Left ventricle myocardium inferior (tissue), 1 donor: ENCODE data around the gene MAP6. TPM values are rescaled to one million over a fixed set of nuclear protein-coding genes. Genes with fewer than 3 reads are reported as not detected.
A peak's percentile ranks its signal among the peaks of the same experiment; 100 is the strongest.

Experiments used
- DNase-seq: peaks from one replicate; pipeline ENCODE4 v3.0.0-alpha.2; 2020
- H3K27ac ChIP-seq: fragments of 200-600 bp; replicated peaks from 2 replicates; pipeline ENCODE4 v1.8.0; 2021
- H3K27me3 ChIP-seq: fragments of 200-600 bp; 2 replicates; pipeline ENCODE4 v1.8.0; 2021; ENCODE audit warnings: low read depth
- H3K36me3 ChIP-seq: fragments of 200-600 bp; 2 replicates; pipeline ENCODE4 v1.8.0; 2021
- H3K4me1 ChIP-seq: fragments of 200-600 bp; 2 replicates; pipeline ENCODE4 v1.8.0; 2021
- H3K4me3 ChIP-seq: fragments of 200-600 bp; 2 replicates; pipeline ENCODE4 v1.8.0; 2021; ENCODE audit warnings: mild to moderate bottlenecking, moderate library complexity
- H3K9me3 ChIP-seq: fragments of 200-600 bp; replicated peaks from 2 replicates; pipeline ENCODE4 v1.8.0; 2021
- CTCF ChIP-seq: fragments of 200-600 bp; IDR thresholded peaks from 2 replicates; pipeline ENCODE4 v1.8.0; 2021; ENCODE audit warnings: antibody characterized with exemption, mild to moderate bottlenecking, borderline replicate concordance
- intact Hi-C: fragments of 100-400 bp; cut with micrococcal nuclease; formaldehyde crosslinking; loops from one replicate; pipeline ENCODE4 v1.11.0; 2022
- total RNA-seq: library from RNA; stranded (reverse); fragmentation: NEBNext Ultra II Directional; extraction: Animal tissue kit (Norgen Biotek cat#: 25700); gene quantifications from one replicate; pipeline ENCODE4 v1.2.1, GENCODE V29; 2021
- donor health status: DM: no; HTN: yes; CAD: no; lungs with severe emphysema.

The MAP6 gene
- total RNA-seq, 1 donor from 2014 or later = 5.7 TPM

GRCh38 chr11:75571625-75572024, 97.2 kb downstream of the MAP6 start:
- Histone ChIP-seq H3K4me3 (no peak overlapping the region), H3K4me1 (peaks cover 75% of the 10 kb centered on the region), H3K36me3 (peaks cover 79% of the 10 kb centered on the region), H3K27ac (peak overlapping the region; percentile 55), H3K9me3 (no peaks in the 10 kb centered on the region), H3K27me3 (no peaks in the 10 kb centered on the region)
- no peak for DNase-seq
- no peak for TF ChIP-seq CTCF
- intact Hi-C loops = no loop called here

GRCh38 chr11:75570559-75571139, 98.2 kb downstream of the MAP6 start:
- no peak overlapping the region for H3K4me3 ChIP-seq
- intact Hi-C loops = no loop called here
- H3K36me3 ChIP-seq = peaks cover 87% of the 10 kb centered on the region
- H3K4me1 ChIP-seq = peaks cover 78% of the 10 kb centered on the region
- H3K27ac ChIP-seq = peak overlapping the region; percentile 55
- H3K27me3 ChIP-seq = no peaks in the 10 kb centered on the region
- no peaks in the 10 kb centered on the region for H3K9me3 ChIP-seq
- DNase-seq = no peak
- no peak for TF ChIP-seq CTCF

GRCh38 chr11:75568616-75569219, 100.1 kb downstream of the MAP6 start:
- no peak overlapping the region for H3K4me3 ChIP-seq
- TF ChIP-seq CTCF = no peak
- no peak for DNase-seq
- intact Hi-C loops = no loop called here
- peaks cover 97% of the 10 kb centered on the region for H3K4me1 ChIP-seq
- no peaks in the 10 kb centered on the region for H3K27me3 ChIP-seq
- H3K27ac ChIP-seq = no peak overlapping the region
- H3K36me3 ChIP-seq = peaks cover 91% of the 10 kb centered on the region
- no peaks in the 10 kb centered on the region for H3K9me3 ChIP-seq

GRCh38 chr11:75567971-75568370, 100.9 kb downstream of the MAP6 start:
- intact Hi-C loops = no loop called here
- Histone ChIP-seq H3K9me3 (no peaks in the 10 kb centered on the region), H3K36me3 (peaks cover 86% of the 10 kb centered on the region), H3K27ac (peak overlapping the region; percentile 15), H3K27me3 (no peaks in the 10 kb centered on the region), H3K4me1 (peaks cover 100% of the 10 kb centered on the region), H3K4me3 (no peak overlapping the region)
- TF ChIP-seq CTCF = no peak
- DNase-seq = no peak

DNA sequence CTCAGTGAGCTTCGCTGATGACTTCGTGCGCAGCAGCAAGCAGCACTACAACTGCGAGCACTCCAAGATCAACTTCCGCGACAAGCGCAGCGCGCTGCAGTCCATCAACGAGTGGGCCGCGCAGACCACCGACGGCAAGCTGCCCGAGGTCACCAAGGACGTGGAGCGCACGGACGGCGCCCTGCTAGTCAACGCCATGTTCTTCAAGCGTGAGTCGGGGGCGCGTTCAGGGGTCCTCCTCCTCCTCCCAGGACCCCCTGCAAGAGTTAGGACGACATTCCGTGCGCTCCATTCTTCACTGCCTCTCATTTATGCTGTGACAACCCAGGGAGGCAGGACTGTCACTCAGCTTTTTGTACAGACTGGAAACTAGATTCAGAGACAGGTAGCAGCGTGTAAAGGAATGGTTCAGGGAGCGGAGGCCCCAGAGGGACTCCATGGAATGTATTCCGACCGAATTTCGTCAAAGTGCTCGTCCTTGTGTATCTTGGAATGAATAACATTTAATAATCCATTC, 102.0 kb downstream of the MAP6 start:
- intact Hi-C loops = no loop called here
- Histone ChIP-seq H3K27ac (peak overlapping the region; percentile 15), H3K27me3 (no peaks in the 10 kb centered on the region), H3K4me1 (peaks cover 100% of the 10 kb centered on the region), H3K9me3 (no peaks in the 10 kb centered on the region), H3K36me3 (peaks cover 75% of the 10 kb centered on the region), H3K4me3 (peak overlapping the region; percentile 90)
- DNase-seq = no peak
- no peak for TF ChIP-seq CTCF
